Measurements from ENCODE around the gene FAM219A.

Gene FAM219A

DNA sequence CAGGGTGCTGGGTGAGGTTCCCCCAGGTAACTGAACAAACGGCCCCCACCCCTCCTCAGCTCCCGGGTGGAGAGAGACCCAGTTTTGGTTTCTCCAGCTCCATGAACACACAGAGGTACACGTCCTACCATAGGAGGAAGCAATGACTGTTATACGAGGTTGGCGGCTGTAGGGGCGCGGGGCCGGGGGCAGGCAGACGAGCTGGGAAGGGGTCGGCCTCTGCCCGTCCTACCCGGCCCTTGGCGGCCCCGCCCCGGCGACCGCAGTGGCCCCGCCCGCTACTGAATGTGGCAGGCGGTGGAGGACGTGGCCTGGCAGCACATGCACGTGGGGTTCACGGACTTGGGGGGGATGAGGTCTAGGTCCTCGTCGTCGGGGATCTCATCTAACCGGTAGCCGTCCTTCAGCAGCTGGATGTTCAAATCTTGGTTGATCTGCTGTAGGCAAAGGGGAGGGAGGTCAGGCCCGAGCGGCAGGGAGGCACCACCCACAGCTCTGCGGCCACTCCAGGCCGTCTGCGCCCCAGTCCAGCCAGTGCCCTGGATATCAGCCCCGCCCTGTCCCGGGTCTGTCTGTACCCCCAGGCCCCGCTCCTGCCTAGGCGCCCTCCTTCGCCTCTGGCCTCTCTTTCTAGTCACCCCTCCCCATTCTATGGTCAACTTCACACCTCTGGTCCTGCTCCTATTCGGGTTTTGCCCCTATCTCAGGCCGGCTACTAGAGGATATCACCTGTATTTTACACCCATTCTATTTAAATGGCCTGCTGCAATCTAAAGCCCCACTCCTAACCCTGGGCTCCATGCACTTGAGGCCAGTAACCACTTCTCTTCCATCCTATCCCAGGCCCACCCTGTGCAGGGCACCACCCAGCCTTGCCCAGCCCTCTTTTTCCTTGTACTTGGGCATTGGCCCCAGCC is 57.4 kb downstream of the FAM219A start:
- no peak for DNase-seq

DNA sequence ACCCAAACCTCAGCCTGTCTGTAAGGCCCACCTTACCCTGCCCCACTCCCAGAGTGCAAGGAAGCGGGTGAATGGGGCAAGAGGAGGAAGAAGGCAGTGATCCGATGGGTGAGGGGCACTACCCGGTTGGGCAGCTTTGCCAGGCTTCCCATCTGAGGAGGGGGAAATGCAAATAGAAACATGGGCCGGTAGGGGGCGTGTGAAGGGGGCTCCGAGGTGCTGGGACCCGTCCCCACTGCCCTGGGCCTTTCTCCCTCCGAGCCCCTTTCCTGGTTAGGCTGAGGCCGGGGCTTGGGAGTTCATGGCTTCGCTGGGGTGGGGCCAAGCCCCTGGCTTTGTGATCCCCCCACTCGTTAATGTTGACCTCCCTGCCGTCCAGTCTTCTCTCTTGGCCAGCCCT is 58.1 kb downstream of the FAM219A start:
- DNase-seq: no peak

DNA sequence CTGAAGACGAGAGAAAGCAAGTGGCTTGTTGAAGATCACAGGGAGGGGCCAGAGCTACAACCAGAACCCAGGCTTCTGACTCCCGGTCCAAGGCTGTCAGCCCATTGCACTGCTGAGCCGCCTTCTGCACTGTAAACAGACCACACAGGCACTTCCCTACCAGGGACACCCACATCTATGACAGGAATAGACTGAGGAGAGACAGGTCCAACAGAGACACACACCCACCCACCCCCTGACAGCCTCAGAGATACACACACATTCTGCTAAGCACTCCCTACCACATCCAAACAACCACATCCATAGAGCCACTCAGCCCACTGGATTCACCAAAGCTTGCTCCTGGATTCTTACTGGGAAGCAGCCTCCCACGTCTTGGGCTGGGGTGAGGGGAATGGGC is 58.6 kb downstream of the FAM219A start:
- DNase-seq: no peak

DNA sequence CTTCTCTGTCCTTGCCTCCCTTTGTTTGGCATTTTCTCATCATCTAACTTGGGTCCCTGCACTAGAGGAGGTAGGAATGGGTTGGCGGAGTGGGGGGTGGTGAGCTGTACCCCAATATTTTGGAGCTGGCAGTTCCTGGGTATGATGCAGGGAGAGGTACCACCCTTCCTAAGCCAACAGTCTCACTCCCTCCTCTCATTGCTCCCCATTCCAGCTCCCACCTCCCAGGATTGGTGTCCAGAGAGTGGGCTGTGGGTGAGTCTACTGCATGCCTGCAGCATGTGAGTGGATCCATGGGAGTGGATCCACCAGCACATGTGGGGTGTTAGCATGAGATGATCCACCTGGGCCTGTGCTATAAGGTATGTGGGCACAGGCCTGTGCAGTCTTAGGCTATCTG is 59.5 kb downstream of the FAM219A start:
- DNase-seq: no peak

DNA sequence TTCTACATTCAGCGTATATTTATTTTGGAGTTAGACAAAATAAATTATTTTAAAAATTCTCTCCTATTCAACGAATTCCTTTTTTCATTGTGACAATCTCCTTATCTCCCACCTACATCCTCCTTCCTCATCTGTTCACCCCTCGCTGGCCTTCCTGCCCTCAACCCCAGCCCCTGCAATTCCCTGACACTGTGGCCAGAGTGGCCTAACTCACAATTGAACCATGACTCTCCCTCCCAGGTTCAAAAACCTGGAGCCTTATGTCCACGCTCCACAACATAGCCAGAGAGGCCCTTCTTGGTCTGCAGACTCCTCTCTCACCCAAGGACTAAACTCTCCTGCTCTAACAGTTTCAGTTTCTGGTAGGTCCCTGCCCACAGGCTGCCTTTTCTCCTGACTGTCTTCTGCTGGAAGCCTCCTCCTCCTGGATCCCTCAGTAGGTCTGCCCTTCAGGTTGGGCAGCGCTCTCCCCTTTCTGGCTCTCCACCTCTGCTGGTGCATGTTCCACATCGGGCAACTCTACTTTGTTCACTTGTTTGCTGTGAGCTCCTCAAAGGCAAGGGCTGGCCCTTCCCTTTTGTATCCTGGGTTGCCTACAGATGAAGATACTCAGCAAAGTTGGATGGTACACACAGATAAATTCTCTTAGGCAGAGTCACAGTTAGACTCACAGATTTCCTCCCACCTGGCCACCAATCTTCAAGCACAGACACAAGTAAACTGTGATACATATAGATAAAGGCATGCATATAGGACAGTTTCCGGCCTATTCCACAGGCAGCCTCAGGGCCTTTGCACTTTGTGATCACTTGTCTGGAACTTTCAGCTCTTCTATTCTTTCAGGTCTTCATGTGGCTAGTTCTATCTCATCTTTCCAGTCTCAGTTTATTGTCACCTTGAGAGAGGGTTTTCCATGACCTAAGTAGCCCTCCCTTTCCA is 61.8 kb downstream of the FAM219A start:
- DNase-seq: no peak

DNA sequence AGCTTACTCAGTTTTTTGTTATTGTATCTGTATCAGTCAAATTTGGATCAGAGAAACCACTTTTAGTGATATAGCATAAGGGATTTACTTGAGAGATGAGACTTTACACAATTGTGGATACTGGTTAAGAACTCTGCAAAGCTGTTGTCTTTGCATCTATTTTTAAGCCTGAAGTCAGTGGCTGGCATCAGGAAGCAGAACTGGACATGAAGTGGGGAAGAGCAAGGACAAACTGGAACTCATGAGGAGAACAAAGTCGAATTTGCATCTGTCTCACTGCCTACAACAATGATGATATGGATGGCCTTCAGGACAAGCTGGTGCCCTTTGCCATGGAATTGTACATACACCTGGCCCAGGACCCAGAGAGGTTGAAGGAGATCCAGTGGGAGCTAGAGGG is 65.9 kb downstream of the FAM219A start:
- DNase-seq: no peak

DNA sequence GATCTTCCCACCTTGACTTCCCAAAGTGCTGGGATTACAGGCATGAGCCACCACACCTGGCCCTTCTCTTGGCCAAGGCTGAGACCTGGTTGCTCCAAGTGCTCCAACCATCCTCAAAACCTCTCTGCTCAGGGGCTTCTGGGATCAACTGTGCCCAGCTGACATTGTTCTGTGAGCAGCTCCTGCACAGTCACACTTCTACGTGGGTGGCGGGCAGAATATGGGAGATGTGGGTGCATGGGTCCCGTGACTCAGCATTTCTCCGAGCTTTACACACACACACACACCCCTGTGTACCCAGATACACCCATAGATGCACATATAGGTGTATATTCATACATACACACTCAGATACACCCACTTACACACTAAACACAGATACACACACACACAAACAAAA is 71.1 kb downstream of the FAM219A start:
- no peak for DNase-seq

DNA sequence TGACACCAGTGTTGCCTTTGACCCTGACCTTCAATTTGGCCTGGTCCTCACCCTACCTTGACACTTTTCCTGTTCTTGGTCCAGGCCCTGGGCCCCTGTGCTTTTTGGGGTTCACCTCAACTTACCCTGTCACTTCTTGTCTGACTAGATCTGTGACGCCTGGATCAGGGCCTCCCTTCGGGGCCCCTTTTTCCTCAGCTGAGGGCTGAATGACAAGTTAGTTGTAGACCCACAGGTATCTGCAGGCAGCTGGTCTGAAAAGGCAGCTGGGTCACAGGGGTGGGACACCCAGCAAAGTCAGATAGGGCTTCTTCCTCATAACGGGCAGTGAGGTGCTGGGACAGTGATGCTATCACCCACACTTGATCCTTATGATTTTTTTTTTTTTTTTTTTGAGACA is 71.7 kb downstream of the FAM219A start:
- no peak for DNase-seq

DNA sequence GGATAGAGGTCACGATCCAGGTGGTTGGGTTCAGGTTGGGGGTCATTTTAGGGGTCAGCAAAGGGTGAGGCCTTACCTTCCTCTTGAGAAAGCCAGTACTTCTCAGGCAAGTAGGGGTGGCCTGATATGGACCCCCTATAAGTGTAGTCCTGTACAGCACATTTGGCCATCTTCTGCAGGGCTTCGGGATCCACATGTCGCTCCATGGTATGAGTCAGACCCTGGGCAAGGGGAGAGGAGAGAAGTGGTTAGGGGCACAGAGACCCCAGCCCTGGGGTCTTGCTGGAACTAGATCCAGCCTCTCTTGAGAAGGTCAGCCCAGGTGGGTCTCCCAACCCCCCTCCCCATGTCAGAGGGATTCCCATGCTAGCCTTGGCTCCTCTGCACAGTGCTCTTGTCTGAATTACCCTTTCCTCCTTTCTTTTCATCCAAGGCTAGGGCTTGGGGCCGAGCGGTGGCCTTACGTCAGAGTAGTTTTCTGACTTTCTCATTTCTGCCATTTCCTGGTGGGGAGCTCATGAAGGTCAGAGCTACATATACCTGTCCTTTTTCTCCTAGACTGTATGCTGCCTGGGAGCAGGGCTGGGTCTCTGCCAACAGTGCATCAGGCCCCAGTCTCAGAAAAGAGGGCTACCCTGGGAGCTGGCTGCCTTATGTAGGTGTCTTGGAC is 72.7 kb downstream of the FAM219A start:
- DNase-seq: no peak

DNA sequence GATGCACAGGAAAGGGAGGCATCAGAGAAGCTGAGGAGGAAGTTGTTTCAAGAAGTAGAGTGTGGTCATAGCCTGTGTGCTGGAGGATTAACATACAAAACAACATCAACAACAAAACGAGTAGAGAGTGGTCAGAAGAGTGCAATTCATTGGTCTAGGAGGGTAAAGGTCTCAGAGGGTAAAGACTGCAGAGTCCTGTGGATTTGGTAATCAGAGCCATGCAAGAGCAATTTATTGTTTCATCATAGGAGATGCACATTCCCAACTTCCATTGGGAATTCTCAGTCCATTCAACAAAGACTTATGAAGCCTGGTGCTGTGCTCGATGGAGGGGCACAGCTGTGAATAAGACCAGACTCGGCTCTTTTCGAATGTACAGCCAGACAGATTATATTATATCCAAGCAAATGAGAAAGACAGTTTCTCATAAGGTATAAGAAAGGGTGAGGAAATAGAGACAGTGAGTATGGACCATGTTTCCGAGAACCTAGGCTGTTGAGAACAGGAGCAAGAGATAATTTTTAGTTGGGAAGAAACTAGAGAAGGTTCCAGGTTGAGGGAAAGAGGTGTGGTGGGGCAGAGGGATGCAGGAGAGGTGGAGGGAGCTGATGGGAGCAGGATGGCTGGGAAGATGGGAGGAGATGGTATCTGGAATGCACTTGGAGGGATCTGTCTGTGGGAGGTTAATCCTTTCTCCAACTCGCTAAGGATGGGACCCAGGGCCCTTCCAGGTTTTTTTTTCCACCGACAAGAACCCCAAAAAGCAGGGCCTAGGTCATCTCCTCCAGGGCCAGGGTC is 73.8 kb downstream of the FAM219A start:
- DNase-seq: no peak

DNA sequence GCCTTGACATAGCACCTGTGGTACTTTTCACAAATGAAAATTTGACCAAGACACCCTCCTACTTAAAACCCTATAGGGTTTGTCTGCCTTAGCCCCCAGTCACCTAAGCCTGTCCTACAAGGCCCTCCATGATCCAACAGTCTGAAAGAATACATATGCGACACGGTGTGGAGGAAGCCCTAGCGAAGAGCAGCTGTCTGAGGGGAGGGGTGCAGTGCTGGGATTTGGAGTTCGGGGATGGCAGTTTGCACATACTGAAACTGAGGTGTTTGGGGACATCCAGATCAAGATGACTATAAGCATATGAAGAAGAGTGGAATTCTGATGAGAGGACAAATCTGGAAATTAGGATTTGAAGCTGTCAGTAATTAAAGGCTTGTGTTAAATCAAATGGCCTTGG is 74.5 kb downstream of the FAM219A start:
- no peak for DNase-seq

DNA sequence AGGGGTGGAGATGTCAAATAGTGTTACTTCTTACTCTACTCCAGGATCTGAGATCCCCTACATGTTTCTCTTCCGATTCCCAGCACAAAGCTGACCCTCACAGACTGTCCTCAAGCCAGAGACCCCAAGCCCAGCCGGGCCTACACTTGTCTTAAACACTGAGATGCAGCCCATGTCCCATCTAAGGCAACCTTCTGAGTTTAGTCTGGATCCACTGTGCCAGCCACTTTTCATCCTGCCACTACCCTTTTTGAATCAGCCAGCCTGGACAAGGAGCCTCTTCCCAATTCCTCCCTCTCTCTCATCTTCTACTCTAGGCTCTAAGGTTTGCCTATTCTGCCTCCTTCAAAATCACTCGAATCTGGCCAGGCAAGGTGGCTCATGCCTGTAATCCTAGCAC is 75.5 kb downstream of the FAM219A start:
- DNase-seq: no peak

DNA sequence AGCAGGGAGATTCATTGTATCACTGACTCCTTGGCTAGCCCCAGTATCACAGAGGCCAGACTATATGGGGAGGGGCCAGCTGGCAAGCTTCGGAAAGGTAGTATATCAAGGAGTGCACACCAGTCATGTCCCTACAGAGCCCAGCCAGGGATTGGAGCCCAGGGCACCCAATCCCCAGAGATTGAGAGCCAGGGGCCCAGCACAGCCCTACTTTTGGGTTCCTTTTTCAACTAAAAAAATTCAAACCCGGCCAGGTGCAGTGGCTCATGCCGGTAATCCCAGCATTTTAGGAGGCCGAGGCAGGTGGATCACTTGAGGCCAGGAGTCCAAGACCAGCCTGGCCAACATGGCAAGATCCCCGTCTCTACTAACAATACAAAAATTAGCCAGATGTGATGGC is 76.3 kb downstream of the FAM219A start:
- DNase-seq: no peak

DNA sequence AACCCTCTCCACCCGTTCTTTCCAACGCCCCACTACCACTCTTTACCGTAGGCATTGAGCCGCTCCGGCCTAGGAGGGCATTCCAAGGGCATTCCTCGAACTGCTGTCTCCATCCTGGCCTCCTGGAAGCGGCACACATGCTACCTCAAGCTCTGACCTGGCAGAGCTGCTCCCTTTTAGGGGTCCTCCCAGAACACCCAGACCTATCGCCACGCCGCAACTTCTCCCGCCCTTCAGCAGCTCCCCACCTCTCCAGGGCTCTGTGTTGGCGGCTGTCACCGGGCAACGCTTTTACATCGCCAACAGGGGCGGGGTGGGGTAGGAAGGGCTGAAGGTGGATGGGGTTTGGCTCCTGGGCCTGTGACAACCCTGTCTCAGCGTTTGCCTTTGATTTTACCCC is 77.0 kb downstream of the FAM219A start:
- DNase-seq: peak in 2 of 14 donors; percentile 15 to 32

DNA sequence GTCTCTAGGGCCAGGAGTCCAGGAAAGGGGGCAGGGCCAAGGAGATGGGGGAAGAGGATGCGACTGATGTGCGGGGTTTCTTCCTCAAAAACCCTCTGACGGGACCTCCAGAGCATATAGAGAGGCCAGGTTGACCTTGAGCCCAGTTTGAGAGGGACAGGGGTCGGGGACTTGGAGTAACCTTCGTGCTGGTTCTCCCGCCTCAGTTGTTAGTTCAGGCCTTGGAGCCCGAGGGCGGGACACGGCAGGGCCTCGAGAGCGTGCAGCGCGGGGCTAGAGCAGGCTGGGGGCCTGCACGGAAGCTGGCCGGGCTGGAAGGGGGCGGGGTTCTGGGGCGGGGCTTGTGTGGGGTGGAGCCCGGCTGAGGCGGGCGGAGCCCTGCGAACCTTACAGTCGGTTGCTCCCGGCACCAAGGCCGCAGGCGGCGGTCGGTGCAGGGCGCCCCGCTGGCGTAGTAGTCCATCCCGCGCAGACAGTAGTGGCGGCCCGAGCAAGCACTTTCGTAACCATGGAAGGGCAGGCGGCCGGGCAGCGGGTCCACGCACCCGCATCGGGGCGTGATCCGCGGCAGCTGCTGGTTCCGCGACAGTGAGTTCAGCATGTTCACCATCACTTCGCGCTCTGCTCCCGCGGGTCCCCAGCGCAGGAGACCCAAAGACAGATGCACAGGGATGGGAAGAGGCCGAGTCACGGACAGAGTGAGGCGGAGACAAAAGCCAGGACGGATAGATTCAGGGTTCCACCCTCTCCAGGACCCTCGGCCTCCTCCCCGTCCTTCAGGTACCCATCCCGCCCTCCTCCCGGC is 77.7 kb downstream of the FAM219A start:
- DNase-seq: peak in 12 of 14 donors; percentile 38 to 77 (median 54)

DNA sequence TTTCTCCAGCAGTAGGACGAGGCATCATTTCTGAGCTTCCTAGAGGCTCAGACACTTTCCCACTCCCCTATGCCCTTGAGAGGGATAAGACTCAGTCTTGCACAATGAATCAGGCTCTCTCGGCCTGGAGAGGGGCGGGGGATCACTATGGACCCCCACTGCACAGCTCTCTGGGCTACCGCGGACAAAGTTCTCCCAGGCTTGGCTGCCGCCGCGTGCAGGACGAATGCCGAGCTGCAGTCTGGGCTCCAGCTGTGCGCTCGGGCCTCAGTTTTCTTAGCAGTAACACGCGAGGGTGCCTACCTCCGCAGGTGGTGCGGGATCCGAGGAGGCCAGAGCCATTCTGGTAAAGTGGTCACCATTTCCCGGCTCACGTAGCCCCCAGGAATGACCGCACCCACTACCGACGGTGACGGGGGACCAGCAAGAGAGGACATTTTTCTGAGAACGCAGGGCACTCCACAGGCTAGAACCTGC is 78.3 kb downstream of the FAM219A start:
- DNase-seq: no peak

DNA sequence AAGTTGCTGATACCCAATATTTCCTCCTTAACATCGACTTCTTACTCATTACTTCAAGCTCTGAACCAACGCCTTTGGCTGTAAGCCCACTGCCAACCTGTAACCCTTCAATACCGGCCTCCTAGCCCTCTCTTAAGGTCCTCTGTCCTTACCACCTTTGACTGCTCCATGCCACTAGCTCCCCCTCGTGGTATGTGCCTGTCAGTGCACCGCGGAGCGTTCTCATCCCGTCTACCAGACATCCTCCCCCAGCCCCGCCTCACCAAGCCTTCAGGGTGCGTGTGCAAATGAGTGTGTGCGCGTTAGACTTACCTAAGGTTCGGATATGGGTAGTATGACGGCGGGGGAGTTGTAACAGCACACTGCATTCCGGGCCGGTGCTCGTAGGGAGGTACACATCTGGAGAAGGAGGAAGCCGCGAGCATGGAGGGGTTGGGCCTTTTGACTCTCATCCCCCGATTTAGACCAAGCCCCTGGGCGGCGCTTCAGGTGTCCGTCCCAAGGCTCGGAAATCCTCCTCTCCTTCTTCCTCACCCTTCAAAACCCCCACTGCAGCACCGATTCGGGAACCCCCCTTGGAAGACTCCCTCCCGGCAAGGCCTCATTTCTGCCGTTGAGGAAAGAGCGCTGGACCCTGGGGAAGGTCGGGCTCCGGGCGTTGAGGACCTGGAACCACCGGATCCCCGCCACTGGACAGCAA is 78.9 kb downstream of the FAM219A start:
- DNase-seq: peak in 13 of 14 donors; percentile 20 to 83 (median 71)

DNA sequence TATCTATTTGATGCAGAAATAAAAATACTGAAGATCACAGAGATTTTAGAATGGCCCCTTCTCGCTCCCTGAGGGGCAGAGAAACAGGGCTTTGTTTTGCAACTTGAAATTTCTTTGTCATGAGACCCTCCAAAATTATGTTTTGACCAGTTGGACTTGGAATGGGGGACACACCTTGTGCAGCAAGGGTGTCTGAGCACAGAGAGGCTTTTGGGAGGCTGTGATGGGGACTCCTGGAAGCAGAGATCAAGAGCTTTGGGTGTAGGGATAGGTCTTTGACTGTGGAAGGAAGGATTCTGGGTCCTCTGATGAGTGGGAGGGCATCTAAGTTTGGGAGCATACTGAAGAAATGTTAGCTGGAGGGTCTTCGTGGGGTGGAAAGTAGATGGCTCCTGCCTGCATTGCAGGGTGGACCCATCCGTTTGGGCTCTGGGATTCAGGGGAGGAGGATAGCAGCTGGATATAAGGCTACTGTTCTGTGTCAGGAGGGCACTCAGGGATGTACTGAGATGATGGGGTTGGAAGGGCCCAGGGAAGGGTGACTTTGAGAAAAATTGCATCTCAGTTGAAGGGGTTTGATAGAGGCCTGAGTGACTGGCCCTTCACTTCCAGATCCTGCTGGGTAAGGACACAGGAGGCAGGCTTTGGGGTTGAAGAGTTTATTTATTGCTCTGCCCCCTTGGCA is 79.9 kb downstream of the FAM219A start:
- no peak for DNase-seq

DNA sequence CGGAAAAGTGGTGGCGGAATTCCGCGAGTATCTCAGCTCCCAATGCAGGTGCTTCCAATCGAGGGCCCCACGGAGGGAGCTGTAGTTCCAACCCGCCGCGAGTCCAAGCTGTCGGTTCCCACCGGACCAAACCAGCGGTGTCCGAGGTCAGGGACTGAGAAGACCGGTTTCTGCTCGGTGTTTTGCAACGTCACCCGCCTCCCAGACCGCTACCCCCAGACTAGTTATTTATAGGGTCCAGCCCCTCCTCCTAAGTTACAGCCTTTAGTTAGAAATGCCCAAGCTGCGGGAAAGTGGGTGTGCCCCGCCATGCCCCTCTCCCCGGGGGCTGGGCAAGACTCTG is 81.0 kb downstream of the FAM219A start:
- peak in 1 of 14 donors; percentile 53 for DNase-seq
